ENCODE results near the gene SOS1. TPM values are rescaled to one million over a fixed set of nuclear protein-coding genes. Genes with fewer than 3 reads are reported as not detected.

The SOS1 gene
- total RNA-seq, 2 donors from 2014 or later = 13.7 to 67.6 TPM

GRCh38 chr2:39152504-39152903, 31.7 kb upstream of the SOS1 start:
- Histone ChIP-seq H3K27me3 (no peaks in the 10 kb centered on the region), H3K27ac (no peak overlapping the region), H3K4me1 (no peaks in the 10 kb centered on the region), H3K4me3 (no peak overlapping the region), H3K9me3 (no peaks in the 10 kb centered on the region), H3K36me3 (replicated peaks in 1 of 2; ENCODE audit: insufficient read depth in 1 of 2, low read depth in 2 of 2) (no peaks in the 10 kb centered on the region)
- 93 to 100% methylated on average over 2 of the region's 2 CpGs for WGBS, 2 donors
- DNase-seq (no peak), ATAC-seq (no peak)
- TF ChIP-seq CTCF (IDR thresholded peaks at IDR 0.05) = no peak
- no peak for TF ChIP-seq POLR2A (IDR thresholded peaks at IDR 0.05)
- intact Hi-C loops (cut with DNase I) = no loop called here

- 57 to 65% methylated on average over 9 of the region's 9 CpGs for WGBS, 2 donors
- no peak for ATAC-seq
Observed at GRCh38 chr2:39150890-39151497, 30.1 kb upstream of the SOS1 start.

GRCh38 chr2:39150102-39150562, 29.3 kb upstream of the SOS1 start:
- Histone ChIP-seq H3K4me1 (no peaks in the 10 kb centered on the region), H3K27me3 (no peaks in the 10 kb centered on the region), H3K9me3 (no peaks in the 10 kb centered on the region), H3K36me3 (replicated peaks in 1 of 2; ENCODE audit: insufficient read depth in 1 of 2, low read depth in 2 of 2) (no peaks in the 10 kb centered on the region), H3K4me3 (no peak overlapping the region), H3K27ac (no peak overlapping the region)
- TF ChIP-seq CTCF (IDR thresholded peaks at IDR 0.05) = no peak
- TF ChIP-seq POLR2A (IDR thresholded peaks at IDR 0.05) = no peak
- no peak for ATAC-seq
- intact Hi-C loops (cut with DNase I) = no loop called here
- WGBS, 2 donors = 95 to 96% methylated on average over 5 to 6 of the region's 6 CpGs
- no peak for DNase-seq

More at GRCh38 chr2:39150890-39151497, 30.1 kb upstream of the SOS1 start:
- H3K27ac ChIP-seq = no peak overlapping the region
- H3K4me3 ChIP-seq = no peak overlapping the region
- no peaks in the 10 kb centered on the region for H3K4me1 ChIP-seq
- no peak for TF ChIP-seq CTCF (IDR thresholded peaks at IDR 0.05)
- no peak for TF ChIP-seq POLR2A (IDR thresholded peaks at IDR 0.05)
- intact Hi-C loops (cut with DNase I) = no loop called here
- H3K9me3 ChIP-seq = no peaks in the 10 kb centered on the region
- no peak for DNase-seq
- H3K36me3 ChIP-seq (replicated peaks in 1 of 2; ENCODE audit: insufficient read depth in 1 of 2, low read depth in 2 of 2) = no peaks in the 10 kb centered on the region
- no peaks in the 10 kb centered on the region for H3K27me3 ChIP-seq

GRCh38 chr2:39146630-39147029, 25.8 kb upstream of the SOS1 start:
- ATAC-seq (no peak), DNase-seq (no peak)
- no peak overlapping the region for H3K4me3 ChIP-seq
- H3K36me3 ChIP-seq (replicated peaks in 1 of 2; ENCODE audit: insufficient read depth in 1 of 2, low read depth in 2 of 2) = no peaks in the 10 kb centered on the region
- H3K9me3 ChIP-seq = no peaks in the 10 kb centered on the region
- intact Hi-C loops (cut with DNase I) = no loop called here
- TF ChIP-seq CTCF (IDR thresholded peaks at IDR 0.05) (no peak), POLR2A (IDR thresholded peaks at IDR 0.05) (no peak)
- no peaks in the 10 kb centered on the region for H3K4me1 ChIP-seq
- H3K27me3 ChIP-seq = no peaks in the 10 kb centered on the region
- H3K27ac ChIP-seq = no peak overlapping the region

GRCh38 chr2:39145906-39146421, 25.1 kb upstream of the SOS1 start:
- ATAC-seq (no peak), DNase-seq (no peak)
- intact Hi-C loops (cut with DNase I) = no loop called here
- no peak overlapping the region for H3K4me3 ChIP-seq
- H3K36me3 ChIP-seq (replicated peaks in 1 of 2; ENCODE audit: insufficient read depth in 1 of 2, low read depth in 2 of 2) = no peaks in the 10 kb centered on the region
- H3K9me3 ChIP-seq = no peaks in the 10 kb centered on the region
- H3K27me3 ChIP-seq = no peaks in the 10 kb centered on the region
- H3K27ac ChIP-seq = no peak overlapping the region
- TF ChIP-seq CTCF (IDR thresholded peaks at IDR 0.05) (no peak), POLR2A (IDR thresholded peaks at IDR 0.05) (no peak)
- no peaks in the 10 kb centered on the region for H3K4me1 ChIP-seq
- WGBS, 2 donors = 62 to 66% methylated on average over 2 to 3 of the region's 3 CpGs
